Measurements from ENCODE around the gene MMP24.
A peak's percentile ranks its signal among the peaks of the same experiment; 100 is the strongest.

Gene MMP24

DNA sequence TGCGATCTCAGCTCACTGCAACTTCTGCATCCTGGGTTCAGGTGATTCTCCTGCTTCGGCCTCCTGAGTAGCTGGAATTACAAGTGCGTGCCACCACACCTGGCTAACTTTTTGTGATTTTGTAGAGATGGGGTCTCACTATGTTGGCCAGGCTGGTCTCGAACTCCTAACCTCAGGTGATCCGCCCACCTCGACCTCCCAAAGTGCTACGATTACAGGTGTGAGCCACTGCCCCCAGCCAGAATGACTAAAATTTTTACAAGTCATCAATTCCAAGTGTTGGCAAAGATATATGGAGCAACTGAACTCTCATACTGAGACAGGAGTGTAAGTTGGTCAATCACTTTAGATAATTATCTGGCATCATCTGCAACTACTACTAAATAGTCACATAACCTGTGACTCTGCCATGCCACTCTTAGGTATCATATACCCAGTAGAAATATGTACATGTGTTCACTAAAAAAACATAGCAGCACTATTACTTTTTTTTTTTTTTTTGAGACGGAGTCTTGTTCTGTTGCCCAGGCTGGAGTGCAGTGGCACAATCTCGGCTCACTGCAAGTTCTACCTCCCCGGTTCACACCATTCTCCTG lies 55.1 kb downstream of the MMP24 start:
- no peak for DNase-seq (ENCODE audit: extremely low read depth, insufficient read length)
- no peaks in the 10 kb centered on the region for H3K27me3 ChIP-seq (replicated peaks; ENCODE audit: control insufficient read depth, insufficient read depth, low read length)
- TF ChIP-seq, protein P1, sequence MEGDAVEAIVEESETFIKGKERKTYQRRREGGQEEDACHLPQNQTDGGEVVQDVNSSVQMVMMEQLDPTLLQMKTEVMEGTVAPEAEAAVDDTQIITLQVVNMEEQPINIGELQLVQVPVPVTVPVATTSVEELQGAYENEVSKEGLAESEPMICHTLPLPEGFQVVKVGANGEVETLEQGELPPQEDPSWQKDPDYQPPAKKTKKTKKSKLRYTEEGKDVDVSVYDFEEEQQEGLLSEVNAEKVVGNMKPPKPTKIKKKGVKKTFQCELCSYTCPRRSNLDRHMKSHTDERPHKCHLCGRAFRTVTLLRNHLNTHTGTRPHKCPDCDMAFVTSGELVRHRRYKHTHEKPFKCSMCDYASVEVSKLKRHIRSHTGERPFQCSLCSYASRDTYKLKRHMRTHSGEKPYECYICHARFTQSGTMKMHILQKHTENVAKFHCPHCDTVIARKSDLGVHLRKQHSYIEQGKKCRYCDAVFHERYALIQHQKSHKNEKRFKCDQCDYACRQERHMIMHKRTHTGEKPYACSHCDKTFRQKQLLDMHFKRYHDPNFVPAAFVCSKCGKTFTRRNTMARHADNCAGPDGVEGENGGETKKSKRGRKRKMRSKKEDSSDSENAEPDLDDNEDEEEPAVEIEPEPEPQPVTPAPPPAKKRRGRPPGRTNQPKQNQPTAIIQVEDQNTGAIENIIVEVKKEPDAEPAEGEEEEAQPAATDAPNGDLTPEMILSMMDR (IDR thresholded peaks at IDR 0.05; ENCODE audit: insufficient read depth, low read length, poor library complexity, severe bottlenecking): no peak
- H3K4me3 ChIP-seq (replicated peaks; ENCODE audit: low read depth, low read length): no peak overlapping the region
- H3K36me3 ChIP-seq (ENCODE audit: control insufficient read depth, insufficient read depth, low read length): peaks cover 13% of the 10 kb centered on the region

DNA sequence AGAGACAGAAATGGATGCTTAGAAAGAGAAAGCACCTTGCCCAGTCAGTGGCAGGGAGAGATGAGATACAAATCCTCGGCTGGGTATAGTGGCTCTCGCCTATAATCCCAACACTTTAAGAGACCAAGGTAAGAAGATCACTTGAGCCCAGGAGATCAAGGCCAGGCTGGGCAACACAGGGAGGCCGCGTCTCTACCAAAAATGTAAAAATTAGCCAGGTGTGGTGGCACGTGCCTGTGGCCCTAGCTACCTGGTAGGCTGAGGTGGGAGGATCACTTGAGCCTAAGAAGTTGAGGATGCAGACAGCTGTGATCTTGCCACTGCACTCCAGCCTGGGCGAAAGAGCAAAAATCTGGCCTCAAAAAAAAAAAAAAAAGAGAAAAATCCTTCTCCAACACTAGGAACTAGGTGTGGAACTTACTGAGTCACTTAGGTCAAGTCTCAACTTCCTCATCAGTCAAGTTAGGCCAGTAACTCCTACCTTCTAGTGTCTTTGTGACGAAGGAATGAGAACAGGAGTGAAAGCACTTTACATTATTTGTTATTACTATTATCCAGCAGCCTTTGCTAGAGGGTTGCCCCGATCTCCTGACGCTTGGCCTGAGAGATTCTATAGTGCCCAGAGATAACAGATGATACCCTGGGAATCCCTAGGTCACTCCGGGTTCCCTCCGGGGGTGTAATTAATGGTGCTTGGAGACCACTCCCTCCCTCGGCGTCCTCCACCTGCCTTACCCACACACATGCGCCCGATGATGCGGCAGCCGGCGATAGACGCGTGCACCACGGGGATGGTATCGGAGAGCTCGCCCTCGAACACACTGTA lies 57.2 kb downstream of the MMP24 start:
- TF ChIP-seq, protein P1 (IDR thresholded peaks at IDR 0.05; ENCODE audit: insufficient read depth, low read length, poor library complexity, severe bottlenecking): no peak
- no peaks in the 10 kb centered on the region for H3K27me3 ChIP-seq (replicated peaks; ENCODE audit: control insufficient read depth, insufficient read depth, low read length)
- H3K36me3 ChIP-seq (ENCODE audit: control insufficient read depth, insufficient read depth, low read length): peaks cover 13% of the 10 kb centered on the region
- no peak for DNase-seq (ENCODE audit: extremely low read depth, insufficient read length)
- peak overlapping the region; percentile 96 for H3K4me3 ChIP-seq (replicated peaks; ENCODE audit: low read depth, low read length)

DNA sequence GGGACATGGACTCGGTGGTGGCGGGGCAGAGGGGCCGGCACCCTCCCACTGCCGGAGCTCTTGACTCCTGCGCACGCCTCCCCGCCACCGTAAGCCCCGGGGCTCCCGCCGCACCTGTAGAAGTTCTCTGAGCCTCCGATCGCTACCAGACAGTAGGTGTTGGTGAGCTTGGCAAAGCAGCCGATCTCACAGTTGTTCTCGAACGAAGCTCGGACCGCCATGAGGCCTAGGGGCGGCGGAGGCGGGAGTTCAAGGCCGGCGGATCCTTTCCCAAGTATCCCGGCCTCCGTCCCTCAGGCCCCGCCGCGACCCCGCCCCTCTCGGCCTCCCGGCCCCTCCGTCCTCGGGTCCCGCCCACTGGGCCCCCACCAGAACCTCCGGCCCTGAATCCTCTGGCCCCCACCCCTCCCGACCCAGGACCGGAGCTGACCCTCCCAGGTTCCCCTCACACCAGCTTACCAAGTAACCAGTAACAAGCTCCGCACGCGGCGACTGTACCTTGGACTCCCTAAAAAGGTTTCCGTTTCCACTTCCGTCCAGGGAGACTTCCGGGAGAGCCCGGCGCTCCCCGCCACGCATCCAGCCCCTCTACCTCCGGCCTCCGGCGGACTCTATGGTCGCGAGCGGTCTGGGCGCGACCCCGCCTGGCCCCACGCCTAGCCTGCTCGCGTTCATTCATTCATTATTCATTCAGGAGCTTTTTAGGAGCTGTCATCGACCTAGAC lies 57.9 kb downstream of the MMP24 start, which contains the start of gene EIF6:
Gene EIF6 (minus strand): TSS at position 506 of the 725 bp plus-strand sequence. CDS start 285 bp downstream, at position 221.
- TF ChIP-seq, protein P1 (IDR thresholded peaks at IDR 0.05; ENCODE audit: insufficient read depth, low read length, poor library complexity, severe bottlenecking): no peak
- Histone ChIP-seq H3K4me3 (replicated peaks; ENCODE audit: low read depth, low read length) (peak within 1 kb of the TSS; percentile 96), H3K36me3 (ENCODE audit: control insufficient read depth, insufficient read depth, low read length) (peaks cover 8% of the 10 kb centered on the region), H3K27me3 (replicated peaks; ENCODE audit: control insufficient read depth, insufficient read depth, low read length) (no peaks in the 10 kb centered on the region)
- peak; percentile 84 for DNase-seq (ENCODE audit: extremely low read depth, insufficient read length)

DNA sequence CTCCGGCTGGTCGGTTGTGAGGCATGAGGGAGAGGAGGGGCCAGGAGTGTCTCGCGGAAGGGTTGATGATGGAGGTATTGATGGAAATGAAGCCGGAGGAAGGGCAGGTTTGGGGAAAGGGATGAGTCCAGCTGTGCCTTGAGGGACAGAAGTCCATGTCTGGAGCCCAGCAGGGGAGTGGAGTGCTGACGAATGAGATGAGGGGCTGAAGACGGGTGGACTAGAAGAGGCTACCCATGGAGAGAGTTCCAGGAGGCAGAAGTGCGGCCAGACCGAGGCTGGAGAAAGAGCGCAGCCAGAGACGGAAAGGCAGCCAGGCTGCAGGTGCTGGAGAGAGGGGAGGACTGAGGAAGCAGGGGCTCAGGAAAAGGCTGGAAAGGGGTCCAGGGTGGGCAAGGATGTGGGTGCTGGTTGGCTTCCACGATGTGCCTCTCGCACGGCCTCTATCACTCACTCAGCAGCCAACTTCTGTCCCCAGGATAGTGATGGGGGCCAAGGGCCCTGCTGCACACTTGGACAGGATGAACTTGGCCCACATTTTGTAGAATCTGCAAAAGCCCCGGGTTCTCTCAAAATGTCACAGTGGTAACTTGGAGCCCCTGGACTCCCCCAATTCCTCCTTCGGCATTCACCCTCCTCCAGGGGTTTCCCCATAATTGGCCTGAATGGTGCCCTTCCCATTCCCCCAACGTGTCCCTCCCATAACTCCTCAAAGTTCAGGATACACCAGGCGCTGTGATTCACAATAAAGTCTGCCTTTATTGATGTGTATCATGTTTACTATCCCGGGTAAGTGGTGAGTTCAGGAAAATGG lies 58.7 kb downstream of the MMP24 start:
- no peak for DNase-seq (ENCODE audit: extremely low read depth, insufficient read length)
- TF ChIP-seq, protein P1 (IDR thresholded peaks at IDR 0.05; ENCODE audit: insufficient read depth, low read length, poor library complexity, severe bottlenecking): no peak

DNA sequence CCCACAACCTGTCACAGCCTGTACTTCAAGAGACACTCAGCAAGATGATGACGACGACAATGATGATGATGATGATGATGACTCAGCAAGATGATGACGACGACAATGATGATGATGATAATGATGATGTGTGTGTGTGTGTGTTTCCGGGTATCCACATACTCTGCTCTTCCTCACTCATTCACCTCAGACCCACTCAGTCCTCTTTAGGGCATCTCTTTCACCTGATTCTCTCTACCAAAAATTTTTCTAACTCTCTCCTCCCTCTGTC lies 59.3 kb downstream of the MMP24 start:
- no peak for DNase-seq (ENCODE audit: extremely low read depth, insufficient read length)
- TF ChIP-seq, protein P1 (IDR thresholded peaks at IDR 0.05; ENCODE audit: insufficient read depth, low read length, poor library complexity, severe bottlenecking): no peak
- no peaks in the 10 kb centered on the region for H3K27me3 ChIP-seq (replicated peaks; ENCODE audit: control insufficient read depth, insufficient read depth, low read length)
- peaks cover 2% of the 10 kb centered on the region; the same call in 1 of the 2 replicates for H3K36me3 ChIP-seq (ENCODE audit: control insufficient read depth, insufficient read depth, low read length)
- no peak overlapping the region for H3K4me3 ChIP-seq (replicated peaks; ENCODE audit: low read depth, low read length)

More for the DNA sequence above, 58.7 kb downstream of the MMP24 start:
- H3K36me3 ChIP-seq (ENCODE audit: control insufficient read depth, insufficient read depth, low read length): peaks cover 5% of the 10 kb centered on the region
- H3K27me3 ChIP-seq (replicated peaks; ENCODE audit: control insufficient read depth, insufficient read depth, low read length): no peaks in the 10 kb centered on the region
- peak overlapping the region; percentile 96 for H3K4me3 ChIP-seq (replicated peaks; ENCODE audit: low read depth, low read length)
